ENCODE data around the gene ARPC1A.

The ARPC1A gene

GRCh38 chr7:99366646-99367045 lies 40.9 kb downstream of the ARPC1A start:
- Histone ChIP-seq H3K27me3 (ENCODE audit: control insufficient read depth, insufficient read depth, low read length) (no peaks in the 10 kb centered on the region), H2AFZ (no peak overlapping the region), H3K4me3 (ENCODE audit: low read depth, low read length) (no peak overlapping the region), H3K27ac (no peak overlapping the region), H3K4me1 (no peaks in the 10 kb centered on the region), H3K4me2 (ENCODE audit: low read length) (no peak overlapping the region), H3K9ac (no peak overlapping the region), H3K9me3 (ENCODE audit: control insufficient read depth, low read length) (no peaks in the 10 kb centered on the region), H3K79me2 (no peaks in the 10 kb centered on the region), H3K36me3 (ENCODE audit: control insufficient read depth, insufficient read depth, low read length) (no peaks in the 10 kb centered on the region)
- no peak for TF ChIP-seq CTCF (IDR thresholded peaks at IDR 0.05)

GRCh38 chr7:99368750-99369389 lies 43.2 kb downstream of the ARPC1A start:
- no peak overlapping the region for H2AFZ ChIP-seq
- no peak overlapping the region for H3K9ac ChIP-seq
- H3K36me3 ChIP-seq (ENCODE audit: control insufficient read depth, insufficient read depth, low read length): no peaks in the 10 kb centered on the region

GRCh38 chr7:99369767-99370391 lies 44.2 kb downstream of the ARPC1A start:
- no peak overlapping the region for H3K27ac ChIP-seq
- H2AFZ ChIP-seq: no peak overlapping the region
- no peaks in the 10 kb centered on the region for H3K36me3 ChIP-seq (ENCODE audit: control insufficient read depth, insufficient read depth, low read length)
- no peaks in the 10 kb centered on the region for H3K79me2 ChIP-seq
- no peak overlapping the region for H3K4me2 ChIP-seq (ENCODE audit: low read length)
- H3K27me3 ChIP-seq (ENCODE audit: control insufficient read depth, insufficient read depth, low read length): no peaks in the 10 kb centered on the region
- H3K4me1 ChIP-seq: peaks cover 5% of the 10 kb centered on the region
- H3K9ac ChIP-seq: no peak overlapping the region
- no peaks in the 10 kb centered on the region for H3K9me3 ChIP-seq (ENCODE audit: control insufficient read depth, low read length)
- H3K4me3 ChIP-seq (ENCODE audit: low read depth, low read length): no peak overlapping the region
- no peak for TF ChIP-seq CTCF (IDR thresholded peaks at IDR 0.05)

More at GRCh38 chr7:99368750-99369389, 43.2 kb downstream of the ARPC1A start:
- no peak overlapping the region for H3K4me2 ChIP-seq (ENCODE audit: low read length)
- H3K27ac ChIP-seq: no peak overlapping the region
- no peak overlapping the region for H3K4me3 ChIP-seq (ENCODE audit: low read depth, low read length)
- no peaks in the 10 kb centered on the region for H3K27me3 ChIP-seq (ENCODE audit: control insufficient read depth, insufficient read depth, low read length)
- H3K9me3 ChIP-seq (ENCODE audit: control insufficient read depth, low read length): no peaks in the 10 kb centered on the region
- no peak for TF ChIP-seq CTCF (IDR thresholded peaks at IDR 0.05)
- peaks cover 5% of the 10 kb centered on the region for H3K4me1 ChIP-seq
- H3K79me2 ChIP-seq: no peaks in the 10 kb centered on the region

- Histone ChIP-seq H3K79me2 (no peaks in the 10 kb centered on the region), H3K4me3 (ENCODE audit: low read depth, low read length) (no peak overlapping the region), H3K27ac (no peak overlapping the region), H3K9ac (no peak overlapping the region), H3K27me3 (ENCODE audit: control insufficient read depth, insufficient read depth, low read length) (no peaks in the 10 kb centered on the region), H3K9me3 (ENCODE audit: control insufficient read depth, low read length) (no peaks in the 10 kb centered on the region), H3K4me1 (peaks cover 5% of the 10 kb centered on the region), H3K4me2 (ENCODE audit: low read length) (no peak overlapping the region), H2AFZ (no peak overlapping the region), H3K36me3 (ENCODE audit: control insufficient read depth, insufficient read depth, low read length) (no peaks in the 10 kb centered on the region)
- TF ChIP-seq CTCF (IDR thresholded peaks at IDR 0.05): no peak
Measured at GRCh38 chr7:99371376-99371920, 45.8 kb downstream of the ARPC1A start.

All from parathyroid adenoma (tissue), 2 donors.